ENCODE measurements around the gene TSPAN18.

Gene TSPAN18

DNA sequence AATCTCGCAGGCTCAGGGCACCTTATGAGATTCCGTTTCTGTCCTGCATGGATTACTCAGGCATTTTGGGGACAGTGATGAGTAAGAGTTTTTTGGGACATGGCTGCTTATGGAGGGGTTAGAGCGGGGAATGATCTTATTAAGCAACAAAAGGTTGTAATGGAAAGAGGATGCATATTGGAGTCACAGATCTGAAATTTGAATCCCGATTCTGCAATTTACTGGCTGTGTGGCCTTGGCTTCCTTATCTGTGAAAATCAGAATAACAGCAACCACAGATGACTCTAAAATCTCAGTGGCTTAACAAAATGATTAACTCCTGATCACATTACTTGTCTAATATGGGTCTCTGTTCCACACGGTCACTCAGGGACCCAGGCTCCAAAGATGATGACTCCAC, 5.8 kb downstream of the TSPAN18 start:
- in situ Hi-C loops (cut with HindIII; ENCODE audit: low sequenced_read_pairs): no loop called here
- no peak for DNase-seq (ENCODE audit: low read depth)
- TF ChIP-seq, protein P1, sequence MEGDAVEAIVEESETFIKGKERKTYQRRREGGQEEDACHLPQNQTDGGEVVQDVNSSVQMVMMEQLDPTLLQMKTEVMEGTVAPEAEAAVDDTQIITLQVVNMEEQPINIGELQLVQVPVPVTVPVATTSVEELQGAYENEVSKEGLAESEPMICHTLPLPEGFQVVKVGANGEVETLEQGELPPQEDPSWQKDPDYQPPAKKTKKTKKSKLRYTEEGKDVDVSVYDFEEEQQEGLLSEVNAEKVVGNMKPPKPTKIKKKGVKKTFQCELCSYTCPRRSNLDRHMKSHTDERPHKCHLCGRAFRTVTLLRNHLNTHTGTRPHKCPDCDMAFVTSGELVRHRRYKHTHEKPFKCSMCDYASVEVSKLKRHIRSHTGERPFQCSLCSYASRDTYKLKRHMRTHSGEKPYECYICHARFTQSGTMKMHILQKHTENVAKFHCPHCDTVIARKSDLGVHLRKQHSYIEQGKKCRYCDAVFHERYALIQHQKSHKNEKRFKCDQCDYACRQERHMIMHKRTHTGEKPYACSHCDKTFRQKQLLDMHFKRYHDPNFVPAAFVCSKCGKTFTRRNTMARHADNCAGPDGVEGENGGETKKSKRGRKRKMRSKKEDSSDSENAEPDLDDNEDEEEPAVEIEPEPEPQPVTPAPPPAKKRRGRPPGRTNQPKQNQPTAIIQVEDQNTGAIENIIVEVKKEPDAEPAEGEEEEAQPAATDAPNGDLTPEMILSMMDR (IDR thresholded peaks at IDR 0.05; ENCODE audit: low read depth, low read length, missing control alignments): no peak
- H3K4me3 ChIP-seq (ENCODE audit: low read depth, low read length): no peak overlapping the region

- TF ChIP-seq, protein P1 (IDR thresholded peaks at IDR 0.05; ENCODE audit: low read depth, low read length, missing control alignments): no peak
- no peak for DNase-seq (ENCODE audit: low read depth)
- H3K4me3 ChIP-seq (ENCODE audit: low read depth, low read length): no peak overlapping the region
- in situ Hi-C loops (cut with HindIII; ENCODE audit: low sequenced_read_pairs): no loop called here
Measured at GRCh38 chr11:44733877-44734276, 7.1 kb downstream of the TSPAN18 start.

GRCh38 chr11:44734843-44735381, 8.2 kb downstream of the TSPAN18 start:
- H3K4me3 ChIP-seq (ENCODE audit: low read depth, low read length): no peak overlapping the region
- no peak for DNase-seq (ENCODE audit: low read depth)
- TF ChIP-seq, protein P1 (IDR thresholded peaks at IDR 0.05; ENCODE audit: low read depth, low read length, missing control alignments): no peak
- in situ Hi-C loops (cut with HindIII; ENCODE audit: low sequenced_read_pairs): no loop called here

- no peak overlapping the region for H3K4me3 ChIP-seq (ENCODE audit: low read depth, low read length)
- no peak for DNase-seq (ENCODE audit: low read depth)
- in situ Hi-C loops (cut with HindIII; ENCODE audit: low sequenced_read_pairs): no loop called here
- TF ChIP-seq, protein P1 (IDR thresholded peaks at IDR 0.05; ENCODE audit: low read depth, low read length, missing control alignments): no peak
Measured at GRCh38 chr11:44736791-44737190, 10.0 kb downstream of the TSPAN18 start.

- H3K4me3 ChIP-seq (ENCODE audit: low read depth, low read length): no peak overlapping the region
- no peak for DNase-seq (ENCODE audit: low read depth)
- TF ChIP-seq, protein P1 (IDR thresholded peaks at IDR 0.05; ENCODE audit: low read depth, low read length, missing control alignments): no peak
- in situ Hi-C loops (cut with HindIII; ENCODE audit: low sequenced_read_pairs): no loop called here
Measured at GRCh38 chr11:44737245-44738085, 10.7 kb downstream of the TSPAN18 start.

DNA sequence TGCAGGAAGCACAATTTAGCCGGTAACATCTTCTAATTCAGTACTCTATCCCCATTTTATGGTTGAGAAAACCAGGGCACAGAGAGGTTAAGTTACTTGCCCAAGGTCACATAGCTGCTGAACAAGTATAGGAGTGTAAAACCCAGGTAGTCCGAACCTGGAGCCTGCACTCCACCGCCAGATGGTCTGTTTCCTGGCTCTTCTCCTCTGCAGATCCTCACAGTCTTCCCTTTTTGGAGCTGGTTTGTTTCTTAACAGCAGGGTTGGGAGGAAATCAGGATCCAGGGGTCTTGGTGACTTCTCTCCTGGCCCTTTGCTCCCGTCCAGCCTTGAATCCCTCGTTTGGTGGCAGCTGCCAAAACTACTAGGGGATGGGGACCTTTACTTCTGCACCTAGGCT, 12.0 kb downstream of the TSPAN18 start:
- in situ Hi-C loops (cut with HindIII; ENCODE audit: low sequenced_read_pairs): no loop called here
- no peak overlapping the region for H3K4me3 ChIP-seq (ENCODE audit: low read depth, low read length)
- TF ChIP-seq, protein P1 (IDR thresholded peaks at IDR 0.05; ENCODE audit: low read depth, low read length, missing control alignments): no peak
- no peak for DNase-seq (ENCODE audit: low read depth)
